HepG2 (cell line): ENCODE data around the gene SPON1. TPM values are rescaled to one million over a fixed set of nuclear protein-coding genes. Genes with fewer than 3 reads are reported as not detected.

ENCODE experiments used
- ATAC-seq: fragments of 200-7000 bp; cut with Tn5 transposase; 3 replicates; pipeline ENCODE4 v1.9.1; 2020; ENCODE audit warnings: mild to moderate bottlenecking, moderate library complexity
- BruUV-seq: library from RNA; stranded (reverse); fragments of 400-500 nt; replicated peaks from 2 replicates; lab custom pipeline; 2021; lab: Mats Ljungman, UMichigan
- CTCF ChIA-PET: fragments of 300-600 bp; formaldehyde crosslinking; extraction: SDS; loops from one replicate; lab custom pipeline; 2021; ENCODE audit warnings: low total read pairs, inconsistent platforms, low intra/inter-chr PET ratio; lab: Yijun Ruan, JAX
- POLR2A ChIA-PET: fragments of 350-600 bp; sonication (Branson Sonifier 250); formaldehyde crosslinking; loops from one replicate; lab custom pipeline; 2020; ENCODE audit warnings: antibody characterized with exemption, inconsistent platforms; lab: Yijun Ruan, JAX
- DNase-seq: peaks from one replicate; pipeline ENCODE4 v3.0.0-alpha.2; 2015; ENCODE audit warnings: low spot score
- FAIRE-seq: peaks from 3 replicates; lab custom pipeline; 2011; peaks lifted over from hg19 to GRCh38; lab: Jason Lieb, UNC
- H2AFZ ChIP-seq: one replicate; pipeline ENCODE4 v1.6.1; 2011; ENCODE audit warnings: low read length, inconsistent platforms
- H3K27ac ChIP-seq: fragments of 300-600 bp; 3 replicates; pipeline ENCODE4 v1.8.0; 2011; ENCODE audit warnings: mixed run types, mild to moderate bottlenecking, mixed read lengths, low read length, inconsistent platforms; ENCODE audit not compliant: insufficient read depth; ENCODE audit errors: extremely low read length
- H3K27me3 ChIP-seq, 2 experiments: fragments of 200-600 bp in 1 of 2; 2 replicates in 1 of 2; 3 replicates in 1 of 2; pipeline versions ENCODE4 v1.6.0 to v1.8.0; 2011; ENCODE audit warnings: low read length in 2 of 2, mild to moderate bottlenecking in 2 of 2, moderate library complexity in 2 of 2, inconsistent platforms in 1 of 2; ENCODE audit not compliant: insufficient read depth in 2 of 2, control insufficient read depth in 1 of 2
- H3K36me3 ChIP-seq, 2 experiments: fragments of 200-600 bp in 1 of 2; replicated peaks in 1 of 2; 2 replicates in 1 of 2; 3 replicates in 1 of 2; pipeline versions ENCODE4 v1.5.1 to v1.8.0; 2011; ENCODE audit warnings: low read length in 2 of 2, inconsistent platforms in 1 of 2; ENCODE audit not compliant: insufficient read depth in 2 of 2, control insufficient read depth in 1 of 2
- H3K4me1 ChIP-seq: 2 replicates; pipeline ENCODE4 v1.5.1; 2012; ENCODE audit warnings: low read length, inconsistent platforms; ENCODE audit not compliant: insufficient read depth
- H3K4me2 ChIP-seq: 2 replicates; pipeline ENCODE4 v1.6.0; 2011; ENCODE audit warnings: low read depth, low read length, inconsistent platforms
- H3K4me3 ChIP-seq, 3 experiments: fragments of 200-600 bp in 1 of 3; sonication (generic), shearing (Covaris generic) in 1 of 3; replicated peaks in 1 of 3; 2 replicates each; pipeline ENCODE4 v1.5.1; 2011 to 2016; ENCODE audit warnings: low read length in 3 of 3, inconsistent platforms in 2 of 3, low read depth in 2 of 3, mild to moderate bottlenecking in 2 of 3, control low read depth in 1 of 3, mixed read lengths in 1 of 3; ENCODE audit not compliant: insufficient read depth in 1 of 3
- H3K79me2 ChIP-seq: one replicate; pipeline ENCODE4 v1.6.1; 2011; ENCODE audit warnings: low read length, inconsistent platforms; ENCODE audit not compliant: insufficient read depth
- H3K9ac ChIP-seq: 2 replicates; pipeline ENCODE4 v1.6.0; 2011; ENCODE audit warnings: mild to moderate bottlenecking, low read depth, low read length, inconsistent platforms; ENCODE audit not compliant: insufficient read depth
- H3K9me3 ChIP-seq: 2 replicates; pipeline ENCODE4 v1.5.1; 2012; ENCODE audit warnings: mild to moderate bottlenecking, low read length
- H4K20me1 ChIP-seq: 2 replicates; pipeline ENCODE4 v1.6.0; 2011; ENCODE audit warnings: inconsistent platforms, mild to moderate bottlenecking, low read length, moderate library complexity; ENCODE audit not compliant: insufficient read depth
- ADNP ChIP-seq: sonication (generic); formaldehyde crosslinking; IDR thresholded peaks from 2 replicates; pipeline ENCODE4 v1.4.0; 2020; ENCODE audit warnings: missing genetic modification reagents
- BCL6 ChIP-seq: IDR thresholded peaks from 2 replicates; pipeline ENCODE4 v1.6.1; 2016; ENCODE audit warnings: missing genetic modification reagents, missing compliant biosample characterization
- BRF2 ChIP-seq: sonication (generic); formaldehyde crosslinking; IDR thresholded peaks from 2 replicates; pipeline ENCODE4 v1.8.1; 2022; ENCODE audit warnings: mild to moderate bottlenecking, missing genetic modification reagents
- CCDC6 ChIP-seq: sonication (generic); formaldehyde crosslinking; IDR thresholded peaks from 2 replicates; pipeline ENCODE4 v1.8.1; 2022; ENCODE audit warnings: mild to moderate bottlenecking, missing genetic modification reagents, moderate library complexity
- ETV5 ChIP-seq: IDR thresholded peaks from 2 replicates; pipeline ENCODE4 v1.6.1; 2018; ENCODE audit warnings: missing biosample characterization, missing genetic modification reagents, inconsistent platforms, borderline replicate concordance
- FOXM1 ChIP-seq: sonication (generic); formaldehyde crosslinking; IDR thresholded peaks from 2 replicates; pipeline ENCODE4 v1.5.0; 2020; ENCODE audit warnings: missing genetic modification reagents
- GABPA ChIP-seq, 2 experiments: IDR thresholded peaks; 2 replicates each; pipeline ENCODE4 v1.6.1; 2011 to 2016; ENCODE audit warnings: low read depth in 2 of 2, low read length in 1 of 2, missing biosample characterization in 1 of 2, missing genetic modification characterization in 1 of 2
- GRHL1 ChIP-seq: sonication (generic); formaldehyde crosslinking; conservative IDR thresholded peaks from 2 replicates; pipeline ENCODE4 v1.8.0; 2022; ENCODE audit warnings: missing genetic modification reagents
- MIER3 ChIP-seq: IDR thresholded peaks from 2 replicates; pipeline ENCODE4 v1.6.1; 2016; ENCODE audit warnings: missing compliant biosample characterization, borderline replicate concordance
- NFIB ChIP-seq: sonication (generic); formaldehyde crosslinking; IDR thresholded peaks from 2 replicates; pipeline ENCODE4 v1.9.0; 2021; ENCODE audit warnings: missing genetic modification reagents, mild to moderate bottlenecking, borderline replicate concordance
- NFRKB ChIP-seq: fragments of 450-650 bp; IDR thresholded peaks from 2 replicates; pipeline ENCODE4 v1.6.1; 2017
- NPAS2 ChIP-seq: sonication (generic); formaldehyde crosslinking; IDR thresholded peaks from 2 replicates; pipeline ENCODE4 v1.8.0; 2022; ENCODE audit warnings: mild to moderate bottlenecking, missing genetic modification reagents, borderline replicate concordance
- RORA ChIP-seq: sonication (generic); formaldehyde crosslinking; IDR thresholded peaks from 2 replicates; pipeline ENCODE4 v1.5.0; 2020; ENCODE audit warnings: mild to moderate bottlenecking, missing genetic modification reagents, moderate library complexity
- ZNF124 ChIP-seq: sonication (generic); formaldehyde crosslinking; IDR thresholded peaks from 2 replicates; pipeline ENCODE4 v1.4.0; 2020; ENCODE audit warnings: missing genetic modification reagents
- WGBS: methylation state at CpG from one replicate; pipeline ENCODE4 v1.1.6; 2017; ENCODE audit warnings: low lambda C conversion rate; 5-methylcytosine and 5-hydroxymethylcytosine counted together
- in situ Hi-C: cut with HindIII; loops from 2 replicates; pipeline ENCODE4 v1.10.0; 2017; ENCODE audit warnings: low pct_unique_long_range_greater_than_20kb; ENCODE audit not compliant: extremely low pct_ligation_motif_present
- intact Hi-C: fragments of 100-400 bp; cut with micrococcal nuclease; formaldehyde crosslinking; loops from one replicate; pipeline ENCODE4 v1.10.0; 2022; ENCODE audit not compliant: unreplicated experiment
- polyA plus RNA-seq, 8 experiments: library from polyadenylated mRNA; depleted of rRNA in 3 of 8; stranded (reverse) in 7 of 8; unstranded in 1 of 8; fragments of >200 nt; fragmentation: Illumina TruSeq in 4 of 8; extraction: Trizol in 4 of 8; gene quantifications; 2 replicates each; pipeline versions ENCODE4 v1.2.1 to v1.2.3, GENCODE V29; 2011 to 2016; ENCODE audit warnings: low read depth in 4 of 8, missing spikeins in 1 of 8, mixed read lengths in 1 of 8; ENCODE audit not compliant: insufficient read depth in 1 of 8
- total RNA-seq, 5 experiments: library from RNA; depleted of rRNA; stranded (reverse); fragments of >200 nt; fragmentation: Illumina TruSeq; extraction: Trizol; gene quantifications; 2 replicates each; pipeline ENCODE4 v1.2.3, GENCODE V29; 2016; ENCODE audit warnings: low read depth in 1 of 5
- TF ChIP-seq, protein P1 (sequence below): sonication (generic); formaldehyde crosslinking; IDR thresholded peaks from 2 replicates; pipeline ENCODE4 v1.8.0; 2022; ENCODE audit warnings: missing genetic modification reagents, low read depth, mild to moderate bottlenecking, borderline replicate concordance

SPON1 gene
- total and polyA plus RNA-seq, 2 of the 13 experiments (the other 11 are each of a cell fraction or from before 2014, with no cell fraction given), result not detected

DNA sequence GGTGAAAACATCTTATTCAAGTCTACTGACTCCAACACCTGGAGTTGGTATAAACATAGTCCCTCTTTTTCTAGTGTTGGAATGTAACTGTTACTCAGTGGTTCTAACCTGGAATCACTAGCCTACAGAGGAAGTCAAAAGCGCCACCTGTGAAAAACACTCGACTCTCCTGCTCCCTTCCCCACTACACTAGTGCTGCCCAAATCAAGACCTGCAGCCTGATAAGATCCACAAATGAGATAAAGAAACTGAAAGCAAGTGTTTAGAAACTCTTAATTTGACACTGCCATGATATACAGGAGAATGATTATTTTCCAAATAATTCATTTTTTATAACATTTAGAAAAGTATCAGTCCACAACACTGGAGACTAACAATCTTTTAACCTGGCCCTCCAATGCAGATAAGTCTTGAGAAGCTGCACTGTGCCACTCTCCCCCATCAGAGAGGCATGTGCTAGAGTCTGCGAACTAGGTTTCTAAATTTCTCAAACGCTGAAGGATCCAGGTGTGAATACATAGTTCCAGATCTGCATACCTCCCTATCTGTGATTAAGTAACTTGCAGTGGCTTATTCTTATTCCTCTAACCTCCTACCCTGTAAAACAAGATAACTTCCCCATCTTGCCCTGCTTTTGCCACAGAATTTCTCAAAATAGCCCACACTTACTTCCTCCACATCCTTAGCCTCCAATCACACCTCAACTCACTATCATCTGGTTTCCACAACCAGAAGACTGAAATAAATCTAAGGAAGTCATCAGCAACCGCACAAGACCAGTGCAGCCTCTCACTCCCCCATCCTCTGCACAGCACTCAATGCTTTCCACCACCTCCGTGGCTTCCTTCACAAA, 308.4 kb downstream of the SPON1 start:
- no peaks in the 10 kb centered on the region for H3K79me2 ChIP-seq
- FAIRE-seq (no peak), ATAC-seq (no peak; the same call in 2 of the 3 replicates), DNase-seq (no peak)
- ChIA-PET CTCF (no interaction called here), POLR2A (no interaction called here)
- no peak overlapping the region for H2AFZ ChIP-seq
- no peak overlapping the region for H3K27ac ChIP-seq
- H3K36me3 ChIP-seq, result no peaks in the 10 kb centered on the region; a peak in 1 of 5 replicates
- no peaks in the 10 kb centered on the region; a peak in 1 of 5 replicates for H3K27me3 ChIP-seq
- no TSS peak for BruUV-seq
- WGBS, result 79% methylated on average over 6 of the region's 6 CpGs
- H3K4me1 ChIP-seq, result 0 out of 2 replicates have a peak, but pooled peaks cover 5% of the 10 kb centered on the region
- no peak overlapping the region for H3K9ac ChIP-seq
- in situ Hi-C loops, result no loop called here
- H3K4me3 ChIP-seq, result no peak overlapping the region
- H4K20me1 ChIP-seq, result no peaks in the 10 kb centered on the region
- intact Hi-C loops, result no loop called here
- TF ChIP-seq RORA (CRISPR knock-in tag) (no peak), GABPA (IDR thresholded peaks at IDR 0.05; ENCODE audit: low read depth, low read length) (no peak), GABPA (CRISPR knock-in tag; IDR thresholded peaks at IDR 0.05; ENCODE audit: low read depth) (no peak), BRF2 (CRISPR knock-in tag) (no peak)
- TF ChIP-seq, protein P1, sequence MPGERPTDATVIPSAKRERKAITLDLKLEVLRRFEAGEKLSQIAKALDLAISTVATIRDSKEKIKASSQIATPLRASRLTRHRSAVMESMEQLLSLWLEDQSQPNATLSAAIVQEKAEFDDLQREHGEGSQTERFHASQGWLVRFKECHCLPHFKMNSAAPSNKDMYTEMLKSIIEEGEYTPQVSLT (CRISPR knock-in tag), result no peak
- no peak overlapping the region for H3K4me2 ChIP-seq
- no peaks in the 10 kb centered on the region for H3K9me3 ChIP-seq

- no TSS peak for BruUV-seq
- Histone ChIP-seq H3K4me2 (no peak overlapping the region), H2AFZ (no peak overlapping the region), H3K4me1 (0 out of 2 replicates have a peak, but pooled peaks cover 5% of the 10 kb centered on the region), H3K4me3 (no peak overlapping the region), H3K79me2 (no peaks in the 10 kb centered on the region), H3K27me3 (no peaks in the 10 kb centered on the region; a peak in 1 of 5 replicates), H4K20me1 (no peaks in the 10 kb centered on the region), H3K9me3 (no peaks in the 10 kb centered on the region), H3K27ac (no peak overlapping the region), H3K9ac (no peak overlapping the region), H3K36me3 (no peaks in the 10 kb centered on the region; a peak in 1 of 5 replicates)
- ATAC-seq (no peak), FAIRE-seq (no peak), DNase-seq (no peak)
- WGBS, result 100% methylated on average over 2 of the region's 2 CpGs
- intact Hi-C loops, result no loop called here
- in situ Hi-C loops, result no loop called here
- ChIA-PET POLR2A (no interaction called here), CTCF (no interaction called here)
- TF ChIP-seq NFRKB (no peak), NPAS2 (CRISPR knock-in tag) (no peak), BCL6 (CRISPR knock-in tag) (no peak), NFIB (no peak), ETV5 (CRISPR knock-in tag) (no peak), GRHL1 (CRISPR knock-in tag) (no peak), ZNF124 (CRISPR knock-in tag) (no peak), MIER3 (CRISPR knock-in tag) (no peak), CCDC6 (CRISPR knock-in tag) (no peak), ADNP (no peak), FOXM1 (no peak)
Observed at GRCh38 chr11:14273895-14274294, 311.4 kb downstream of the SPON1 start.
